Brain microvascular endothelial cell (primary cell): ENCODE results near the gene SKAP2.

Source experiments
- DNase-seq: peaks from one replicate; pipeline ENCODE4 v3.0.0-alpha.2; 2020
- H3K27ac ChIP-seq: fragments of 250-450 bp; sonication (Bioruptor Pico); 2 replicates; pipeline ENCODE4 v1.5.1; 2020; ENCODE audit warnings: mild to moderate bottlenecking, moderate library complexity
- H3K27me3 ChIP-seq: fragments of 250-450 bp; sonication (Bioruptor Pico); replicated peaks from 2 replicates; pipeline ENCODE4 v1.5.1; 2020; ENCODE audit warnings: mild to moderate bottlenecking
- H3K36me3 ChIP-seq: fragments of 250-450 bp; sonication (Bioruptor Pico); replicated peaks from 2 replicates; pipeline ENCODE4 v1.5.1; 2020; ENCODE audit warnings: mild to moderate bottlenecking
- H3K4me3 ChIP-seq: 2 replicates; pipeline ENCODE4 v1.5.1; 2011; ENCODE audit warnings: low read depth, mild to moderate bottlenecking, control low read depth, low read length, moderate library complexity
- CTCF ChIP-seq: IDR thresholded peaks from 2 replicates; pipeline ENCODE4 v1.5.1; 2011; ENCODE audit warnings: low read depth, mild to moderate bottlenecking, moderate library complexity, low read length, control low read depth, inconsistent platforms; ENCODE audit errors: missing control alignments
- in situ Hi-C: cut with HindIII; loops from 2 replicates; pipeline ENCODE4 v1.10.0; 2017; ENCODE audit warnings: low sequenced_read_pairs, low pct_ligation_motif_present

SKAP2 gene

DNA sequence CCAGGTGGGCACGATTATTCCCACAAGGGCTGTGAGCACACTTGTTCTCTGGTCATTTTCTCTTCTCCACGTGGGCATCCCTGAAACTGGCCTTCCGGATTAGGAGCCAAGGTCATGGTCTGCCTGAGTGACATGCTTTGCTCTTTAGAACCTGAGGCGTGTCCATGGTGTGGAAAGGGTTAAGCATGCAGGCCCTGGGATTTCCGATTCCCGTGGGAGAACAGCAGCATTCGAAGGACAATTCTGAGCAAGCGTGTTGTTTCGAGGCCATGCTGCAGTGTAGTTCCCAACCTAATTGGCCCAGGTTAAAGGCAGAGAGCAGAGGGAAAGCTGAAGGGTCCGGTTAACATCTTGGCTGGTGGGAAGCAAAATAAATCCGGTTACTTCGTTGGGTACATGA lies 245.9 kb downstream of the SKAP2 start:
- in situ Hi-C loops = no loop called here

More for the DNA sequence above, 245.9 kb downstream of the SKAP2 start:
- no peak for TF ChIP-seq CTCF
- H3K36me3 ChIP-seq = no peaks in the 10 kb centered on the region
- H3K4me3 ChIP-seq = no peak overlapping the region
- H3K27me3 ChIP-seq = no peaks in the 10 kb centered on the region
- H3K27ac ChIP-seq = no peak overlapping the region
- no peak for DNase-seq
